ENCODE data around the gene SLC22A7. TPM values are rescaled to one million over a fixed set of nuclear protein-coding genes. Genes with fewer than 3 reads are reported as not detected.

Gene SLC22A7
- total and polyA plus RNA-seq, 4 donors = not detected

GRCh38 chr6:43273707-43274106, 24.4 kb upstream of the SLC22A7 start:
- TF ChIP-seq CTCF (IDR thresholded peaks at IDR 0.05; ENCODE audit: control extremely low read depth, extremely low read depth) = no peak
- DNase-seq (no peak), ATAC-seq (ENCODE audit: insufficient read depth, low FRiP score) (no peak)
- Histone ChIP-seq H3K9me3 (ENCODE audit: control insufficient read depth in 4 of 4, insufficient read depth in 3 of 4, low read length in 3 of 4) (peaks cover 0 to 4% (median 0%) of the 10 kb centered on the region in 4 donors), H3K4me3 (no peak overlapping the region), H3K36me3 (ENCODE audit: control insufficient read depth in 4 of 4, insufficient read depth in 4 of 4, low read length in 4 of 4) (no peaks in the 10 kb centered on the region), H3K4me1 (ENCODE audit: control insufficient read depth in 5 of 5, insufficient read depth in 5 of 5, low read length in 5 of 5) (peaks cover 0 to 47% (median 6%) of the 10 kb centered on the region in 5 donors), H3K27ac (ENCODE audit: low read depth in 1 of 2, low read length in 1 of 2) (no peak overlapping the region), H3K9ac (ENCODE audit: insufficient read depth in 1 of 2, low read length in 2 of 2) (no peak overlapping the region), H3K27me3 (ENCODE audit: control insufficient read depth in 3 of 3, insufficient read depth in 3 of 3, low read length in 2 of 3) (peaks cover 0 to 21% (median 11%) of the 10 kb centered on the region in 3 donors)
- 52% methylated on average over 2 of the region's 2 CpGs for WGBS, 2 donors

- TF ChIP-seq CTCF (IDR thresholded peaks at IDR 0.05; ENCODE audit: control extremely low read depth, extremely low read depth) = no peak
- Histone ChIP-seq H3K27ac (ENCODE audit: low read depth in 1 of 2, low read length in 1 of 2) (no peak overlapping the region), H3K27me3 (ENCODE audit: control insufficient read depth in 3 of 3, insufficient read depth in 3 of 3, low read length in 2 of 3) (peaks cover 0 to 21% (median 11%) of the 10 kb centered on the region in 3 donors), H3K4me3 (no peak overlapping the region), H3K4me1 (ENCODE audit: control insufficient read depth in 5 of 5, insufficient read depth in 5 of 5, low read length in 5 of 5) (peaks cover 0 to 42% (median 4%) of the 10 kb centered on the region in 5 donors), H3K9ac (ENCODE audit: insufficient read depth in 1 of 2, low read length in 2 of 2) (no peak overlapping the region), H3K9me3 (ENCODE audit: control insufficient read depth in 4 of 4, insufficient read depth in 3 of 4, low read length in 3 of 4) (peaks cover 0 to 4% (median 0%) of the 10 kb centered on the region in 4 donors), H3K36me3 (ENCODE audit: control insufficient read depth in 4 of 4, insufficient read depth in 4 of 4, low read length in 4 of 4) (no peaks in the 10 kb centered on the region)
- 70 to 76% methylated on average over 10 of the region's 10 CpGs for WGBS, 2 donors
- no peak for DNase-seq
- ATAC-seq (ENCODE audit: insufficient read depth, low FRiP score) = no peak
Observed at GRCh38 chr6:43274127-43274915, 23.7 kb upstream of the SLC22A7 start.

- Histone ChIP-seq H3K9me3 (ENCODE audit: control insufficient read depth in 4 of 4, insufficient read depth in 3 of 4, low read length in 3 of 4) (peaks cover 0 to 4% (median 0%) of the 10 kb centered on the region in 4 donors), H3K4me3 (no peak overlapping the region), H3K9ac (ENCODE audit: insufficient read depth in 1 of 2, low read length in 2 of 2) (no peak overlapping the region), H3K27ac (ENCODE audit: low read depth in 1 of 2, low read length in 1 of 2) (no peak overlapping the region), H3K4me1 (ENCODE audit: control insufficient read depth in 5 of 5, insufficient read depth in 5 of 5, low read length in 5 of 5) (peaks cover 0 to 35% (median 4%) of the 10 kb centered on the region in 5 donors), H3K36me3 (ENCODE audit: control insufficient read depth in 4 of 4, insufficient read depth in 4 of 4, low read length in 4 of 4) (no peaks in the 10 kb centered on the region), H3K27me3 (ENCODE audit: control insufficient read depth in 3 of 3, insufficient read depth in 3 of 3, low read length in 2 of 3) (peaks cover 0 to 21% (median 11%) of the 10 kb centered on the region in 3 donors)
- no peak for ATAC-seq (ENCODE audit: insufficient read depth, low FRiP score)
- TF ChIP-seq CTCF (IDR thresholded peaks at IDR 0.05; ENCODE audit: control extremely low read depth, extremely low read depth) = no peak
- 3 to 5% methylated on average over 42 to 65 of the region's 65 CpGs for WGBS, 2 donors
- peak in 2 of 3 donors; percentile 41 to 44 for DNase-seq
Observed at GRCh38 chr6:43274916-43275597, 23.0 kb upstream of the SLC22A7 start.

Data from lung (tissue), 12 donors.